Mesendoderm (in vitro differentiated cells): ENCODE measurements around the gene DNM3.

ENCODE experiments used
- DNase-seq: peaks from one replicate; pipeline ENCODE4 v3.0.0; 2013
- H2AK5ac ChIP-seq: 2 replicates; pipeline ENCODE4 v1.6.1; 2013; ENCODE audit warnings: low read length, inconsistent platforms
- H2BK120ac ChIP-seq: 2 replicates; pipeline ENCODE4 v1.6.1; 2013; ENCODE audit warnings: low read depth, mild to moderate bottlenecking, low read length, moderate library complexity, mixed read lengths
- H2BK15ac ChIP-seq: replicated peaks from 2 replicates; pipeline ENCODE4 v1.6.1; 2013; ENCODE audit warnings: low read depth, mild to moderate bottlenecking, moderate library complexity
- H2BK5ac ChIP-seq: 2 replicates; pipeline ENCODE4 v1.6.1; 2013; ENCODE audit warnings: low read length, inconsistent platforms
- H3K18ac ChIP-seq: 2 replicates; pipeline ENCODE4 v1.6.1; 2013; ENCODE audit warnings: mild to moderate bottlenecking, low read length, mixed read lengths
- H3K23ac ChIP-seq: one replicate; pipeline ENCODE4 v1.6.1; 2013; ENCODE audit warnings: low read length
- H3K27ac ChIP-seq: 2 replicates; pipeline ENCODE4 v1.5.1; 2013; ENCODE audit warnings: low read depth, mild to moderate bottlenecking, inconsistent platforms, low read length, moderate library complexity
- H3K27me3 ChIP-seq: 2 replicates; pipeline ENCODE4 v1.6.1; 2013; ENCODE audit warnings: low read length, control low read depth, mild to moderate bottlenecking, inconsistent platforms; ENCODE audit not compliant: insufficient read depth, poor library complexity
- H3K36me3 ChIP-seq: 2 replicates; pipeline ENCODE4 v1.6.1; 2013; ENCODE audit warnings: low read length, inconsistent platforms; ENCODE audit not compliant: control insufficient read depth, insufficient read depth
- H3K4ac ChIP-seq: one replicate; pipeline ENCODE4 v1.6.1; 2013; ENCODE audit warnings: low read depth, mild to moderate bottlenecking, low read length, moderate library complexity
- H3K4me1 ChIP-seq: 2 replicates; pipeline ENCODE4 v1.6.1; 2013; ENCODE audit warnings: low read depth, low read length, inconsistent platforms; ENCODE audit not compliant: control insufficient read depth
- H3K4me2 ChIP-seq: 2 replicates; pipeline ENCODE4 v1.6.1; 2013; ENCODE audit warnings: low read length
- H3K4me3 ChIP-seq: 2 replicates; pipeline ENCODE4 v1.5.1; 2013; ENCODE audit warnings: mild to moderate bottlenecking, low read length
- H3K56ac ChIP-seq: one replicate; pipeline ENCODE4 v1.6.1; 2013; ENCODE audit warnings: low read length
- H3K79me1 ChIP-seq: 2 replicates; pipeline ENCODE4 v1.6.1; 2013; ENCODE audit warnings: low read length, inconsistent platforms
- H3K79me2 ChIP-seq: 2 replicates; pipeline ENCODE4 v1.6.1; 2013; ENCODE audit warnings: mild to moderate bottlenecking, low read length; ENCODE audit not compliant: control insufficient read depth, insufficient read depth
- H3K9ac ChIP-seq: 2 replicates; pipeline ENCODE4 v1.6.1; 2013; ENCODE audit warnings: low read length, inconsistent platforms
- H4K5ac ChIP-seq: one replicate; pipeline ENCODE4 v1.6.1; 2013; ENCODE audit warnings: low read length
- H4K8ac ChIP-seq: one replicate; pipeline ENCODE4 v1.6.1; 2013; ENCODE audit warnings: low read depth, mild to moderate bottlenecking, control low read depth, low read length, moderate library complexity
- WGBS: extraction: QIAGEN DNeasy Blood & Tissue Kit; methylation state at CpG from one replicate; pipeline ENCODE4 v1.1.7; 2013; ENCODE audit warnings: low lambda C conversion rate, missing lambda C conversion rate; ENCODE audit not compliant: insufficient coverage; ENCODE audit errors: extremely low coverage; 5-methylcytosine and 5-hydroxymethylcytosine counted together

The DNM3 gene

DNA sequence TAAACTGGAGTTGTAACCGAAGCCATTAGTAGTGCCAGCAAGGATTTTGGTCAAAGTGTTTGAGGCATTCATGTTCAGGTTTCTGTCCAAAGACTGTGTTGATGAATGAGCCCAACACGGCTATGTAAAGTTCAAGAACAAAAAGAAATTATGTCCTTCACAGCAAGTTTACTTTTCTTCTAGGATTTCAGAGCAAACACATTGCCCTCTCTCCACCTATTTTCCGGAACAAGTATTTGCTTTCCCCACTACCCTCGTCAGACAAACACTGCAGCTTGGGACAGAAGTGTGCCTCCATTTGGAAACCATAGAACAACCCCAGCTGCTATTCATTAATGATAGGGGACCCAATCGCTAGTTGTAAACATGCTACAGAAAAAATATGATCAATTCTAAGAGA is 427.8 kb downstream of the DNM3 start:
- no peaks in the 10 kb centered on the region for H3K27me3 ChIP-seq
- no peaks in the 10 kb centered on the region for H3K4me1 ChIP-seq
- H3K56ac ChIP-seq = no peak overlapping the region
- DNase-seq = no peak
- no peak overlapping the region for H3K4me3 ChIP-seq
- H3K79me1 ChIP-seq = no peaks in the 10 kb centered on the region
- H3K79me2 ChIP-seq = no peaks in the 10 kb centered on the region
- H2AK5ac ChIP-seq = no peak overlapping the region
- H3K4me2 ChIP-seq = no peak overlapping the region
- H2BK15ac ChIP-seq = peak overlapping the region; percentile 92
- no peak overlapping the region for H2BK5ac ChIP-seq
- no peak overlapping the region for H3K18ac ChIP-seq
- H3K36me3 ChIP-seq = no peaks in the 10 kb centered on the region
- no peak overlapping the region for H3K4ac ChIP-seq
- H3K27ac ChIP-seq = no peak overlapping the region
- H2BK120ac ChIP-seq = no peak overlapping the region
- no peak overlapping the region for H3K23ac ChIP-seq
- no peak overlapping the region for H4K8ac ChIP-seq
- no CpG with 5 or more reads among the region's 5 CpGs for WGBS
- no peak overlapping the region for H3K9ac ChIP-seq
- H4K5ac ChIP-seq = no peak overlapping the region

DNA sequence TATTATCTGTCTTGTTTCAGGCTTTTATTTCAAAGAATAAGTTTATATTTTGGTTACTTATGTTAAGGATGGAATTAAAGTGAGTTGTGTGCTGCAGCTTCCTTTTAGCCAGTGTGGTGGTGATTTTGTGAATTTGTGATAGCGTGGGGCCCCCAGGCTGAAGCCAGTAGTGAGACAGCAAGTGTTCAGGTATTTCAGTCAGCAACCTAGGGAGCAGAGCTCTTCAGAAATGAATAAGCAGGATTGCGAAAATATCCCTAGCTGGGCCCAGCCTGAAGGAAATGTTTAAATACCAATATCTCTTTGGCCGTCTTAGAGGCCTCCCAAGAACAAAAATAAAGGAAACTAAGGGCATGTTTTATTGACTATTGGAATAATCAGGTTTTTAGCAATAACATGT is 428.3 kb downstream of the DNM3 start:
- Histone ChIP-seq H3K56ac (no peak overlapping the region), H3K79me1 (no peaks in the 10 kb centered on the region), H3K27ac (no peak overlapping the region), H3K4me3 (no peak overlapping the region), H4K5ac (no peak overlapping the region), H3K9ac (no peak overlapping the region), H2BK5ac (no peak overlapping the region), H3K79me2 (no peaks in the 10 kb centered on the region), H3K23ac (no peak overlapping the region), H2BK15ac (no peak overlapping the region), H2AK5ac (no peak overlapping the region), H3K27me3 (no peaks in the 10 kb centered on the region), H3K4ac (no peak overlapping the region), H4K8ac (no peak overlapping the region), H3K4me2 (no peak overlapping the region), H3K36me3 (no peaks in the 10 kb centered on the region), H2BK120ac (no peak overlapping the region), H3K4me1 (no peaks in the 10 kb centered on the region), H3K18ac (no peak overlapping the region)
- DNase-seq = peak; percentile 5
- WGBS = no CpG with 5 or more reads among the region's 3 CpGs

- no peak overlapping the region for H3K4me3 ChIP-seq
Measured at GRCh38 chr1:172270605-172271004, 429.3 kb downstream of the DNM3 start.

DNA sequence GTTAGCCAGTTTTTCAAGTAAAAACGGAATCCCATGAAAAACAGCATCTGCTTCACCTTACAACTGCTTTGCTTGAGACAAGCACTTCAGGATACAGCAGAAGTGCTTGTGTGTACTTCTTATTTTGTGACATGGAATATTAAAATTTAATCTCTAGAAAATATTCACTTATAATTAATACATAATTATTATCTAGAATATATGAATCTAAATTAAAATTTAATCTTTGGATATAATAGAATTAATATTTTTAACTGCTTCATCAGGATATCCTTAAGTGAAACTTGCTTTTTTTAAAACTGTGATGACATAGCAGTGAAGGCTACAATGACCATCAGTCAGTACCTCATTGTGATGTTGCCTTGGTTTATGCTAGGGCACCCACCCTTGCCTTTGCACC is 430.8 kb downstream of the DNM3 start:
- Histone ChIP-seq H3K79me2 (no peaks in the 10 kb centered on the region), H2BK120ac (no peak overlapping the region), H3K27me3 (no peaks in the 10 kb centered on the region), H4K8ac (no peak overlapping the region), H2BK5ac (no peak overlapping the region), H3K36me3 (no peaks in the 10 kb centered on the region), H3K4me3 (no peak overlapping the region), H3K4me2 (no peak overlapping the region), H3K23ac (no peak overlapping the region), H2AK5ac (no peak overlapping the region), H3K9ac (no peak overlapping the region), H3K79me1 (no peaks in the 10 kb centered on the region), H3K56ac (no peak overlapping the region), H3K18ac (no peak overlapping the region), H4K5ac (no peak overlapping the region), H3K4me1 (no peaks in the 10 kb centered on the region), H3K27ac (no peak overlapping the region), H3K4ac (no peak overlapping the region), H2BK15ac (no peak overlapping the region)
- DNase-seq = no peak
- no CpG with 5 or more reads among the region's 1 CpG for WGBS

More at GRCh38 chr1:172270605-172271004, 429.3 kb downstream of the DNM3 start:
- H3K23ac ChIP-seq = no peak overlapping the region
- no peak overlapping the region for H4K8ac ChIP-seq
- no peak overlapping the region for H2BK5ac ChIP-seq
- H3K9ac ChIP-seq = no peak overlapping the region
- WGBS = no CpG with 5 or more reads among the region's 3 CpGs
- no peak overlapping the region for H2AK5ac ChIP-seq
- no peak overlapping the region for H3K4ac ChIP-seq
- no peak overlapping the region for H4K5ac ChIP-seq
- no peaks in the 10 kb centered on the region for H3K4me1 ChIP-seq
- H3K27ac ChIP-seq = no peak overlapping the region
- H3K79me2 ChIP-seq = no peaks in the 10 kb centered on the region
- H3K36me3 ChIP-seq = no peaks in the 10 kb centered on the region
- no peak overlapping the region for H3K18ac ChIP-seq
- no peak overlapping the region for H2BK120ac ChIP-seq
- H2BK15ac ChIP-seq = no peak overlapping the region
- DNase-seq = no peak
- no peak overlapping the region for H3K56ac ChIP-seq
- no peaks in the 10 kb centered on the region for H3K79me1 ChIP-seq
- H3K27me3 ChIP-seq = no peaks in the 10 kb centered on the region
- H3K4me2 ChIP-seq = no peak overlapping the region

DNA sequence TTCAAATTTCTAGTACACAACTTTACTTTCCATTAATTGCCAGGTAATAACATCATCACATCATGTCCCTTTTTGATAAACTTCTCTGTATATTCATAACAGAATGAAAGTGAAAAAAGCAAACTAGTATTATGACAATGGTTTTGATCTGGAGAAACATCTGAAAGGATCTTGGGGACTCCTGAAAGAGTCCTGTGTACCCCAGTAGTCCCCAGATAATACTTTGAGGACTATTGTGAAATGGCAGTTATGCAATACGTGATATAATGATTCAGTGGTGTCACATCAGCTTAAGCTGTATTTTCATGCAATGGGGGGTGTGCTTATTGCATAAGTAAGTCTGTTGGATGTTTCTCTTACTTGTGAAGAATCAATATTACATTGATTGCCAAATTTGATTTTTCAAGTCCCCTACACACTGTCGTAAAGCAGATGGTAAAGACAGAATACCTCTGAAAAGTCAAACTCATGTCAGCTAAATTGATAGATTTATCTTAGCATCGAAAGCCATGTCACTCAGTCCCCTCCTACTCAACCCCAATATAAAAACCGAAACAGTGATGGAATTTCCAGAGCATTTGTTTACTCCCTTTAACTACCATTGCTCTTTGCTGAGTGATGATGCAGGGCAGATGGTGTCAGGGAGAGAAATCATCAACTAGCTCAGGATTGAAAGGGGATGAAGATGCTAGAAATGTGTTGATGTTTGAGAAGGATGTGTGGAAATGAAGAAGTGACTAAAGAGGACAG is 432.5 kb downstream of the DNM3 start:
- no CpG with 5 or more reads among the region's 4 CpGs for WGBS
- Histone ChIP-seq H3K27ac (no peak overlapping the region), H3K9ac (no peak overlapping the region), H3K4me1 (no peaks in the 10 kb centered on the region), H4K5ac (no peak overlapping the region), H3K27me3 (no peaks in the 10 kb centered on the region), H3K4me3 (no peak overlapping the region), H2AK5ac (no peak overlapping the region), H3K4me2 (no peak overlapping the region), H3K79me2 (no peaks in the 10 kb centered on the region), H3K79me1 (no peaks in the 10 kb centered on the region), H3K18ac (no peak overlapping the region), H3K4ac (no peak overlapping the region), H3K23ac (no peak overlapping the region), H2BK15ac (no peak overlapping the region), H2BK5ac (no peak overlapping the region), H3K36me3 (no peaks in the 10 kb centered on the region), H4K8ac (no peak overlapping the region), H2BK120ac (no peak overlapping the region), H3K56ac (no peak overlapping the region)
- DNase-seq = no peak

DNA sequence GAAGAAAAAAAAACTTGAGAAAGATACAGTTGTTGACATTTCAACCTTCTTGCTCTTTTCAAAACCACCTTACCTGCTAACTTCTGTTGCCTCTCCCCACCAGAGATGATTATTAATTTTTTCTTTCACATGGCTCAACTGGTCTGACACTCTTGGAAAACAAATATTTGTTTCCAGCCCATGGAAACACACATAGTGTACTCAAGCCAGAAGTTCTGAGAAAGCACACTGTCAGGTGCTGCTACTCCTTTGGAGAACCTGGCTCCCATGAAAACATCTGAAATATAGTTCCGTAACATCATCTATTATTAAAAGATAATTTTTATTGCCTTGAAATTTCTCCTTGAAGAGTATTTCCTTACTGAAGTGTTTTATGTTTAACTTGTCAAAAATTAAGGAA is 434.2 kb downstream of the DNM3 start:
- H3K23ac ChIP-seq = no peak overlapping the region
- no peak overlapping the region for H2BK5ac ChIP-seq
- H3K79me2 ChIP-seq = no peaks in the 10 kb centered on the region
- H2AK5ac ChIP-seq = no peak overlapping the region
- H3K18ac ChIP-seq = no peak overlapping the region
- WGBS = no CpG with 5 or more reads among the region's 1 CpG
- no peaks in the 10 kb centered on the region for H3K36me3 ChIP-seq
- no peak overlapping the region for H3K56ac ChIP-seq
- DNase-seq = no peak
- H4K8ac ChIP-seq = no peak overlapping the region
- H2BK15ac ChIP-seq = no peak overlapping the region
- H4K5ac ChIP-seq = no peak overlapping the region
- no peak overlapping the region for H2BK120ac ChIP-seq
- no peak overlapping the region for H3K4me2 ChIP-seq
- no peaks in the 10 kb centered on the region for H3K4me1 ChIP-seq
- H3K4ac ChIP-seq = no peak overlapping the region
- H3K4me3 ChIP-seq = no peak overlapping the region
- H3K9ac ChIP-seq = no peak overlapping the region
- no peaks in the 10 kb centered on the region for H3K27me3 ChIP-seq
- no peaks in the 10 kb centered on the region for H3K79me1 ChIP-seq
- H3K27ac ChIP-seq = no peak overlapping the region
